C4-2B (cell line): ENCODE data around the gene MICU1.

Experiments
- H3K27ac ChIP-seq: fragments of 450-650 bp; 2 replicates; pipeline ENCODE4 v1.5.1; 2017
- CTCF ChIP-seq: fragments of 450-650 bp; conservative IDR thresholded peaks from 2 replicates; pipeline ENCODE4 v1.5.1; 2017; ENCODE audit warnings: mild to moderate bottlenecking
- ZFX ChIP-seq: fragments of 450-650 bp; IDR thresholded peaks from 2 replicates; pipeline ENCODE4 v1.6.1; 2017

MICU1 gene

GRCh38 chr10:72503694-72504438 is 122.0 kb downstream of the MICU1 start:
- no peak overlapping the region for H3K27ac ChIP-seq
- no peak for TF ChIP-seq CTCF
- TF ChIP-seq ZFX, result no peak

- H3K27ac ChIP-seq, result no peak overlapping the region
- TF ChIP-seq CTCF (no peak), ZFX (no peak)
Observed at GRCh38 chr10:72503241-72503640, 122.6 kb downstream of the MICU1 start.

- TF ChIP-seq CTCF (no peak), ZFX (no peak)
- H3K27ac ChIP-seq, result no peak overlapping the region
Observed at GRCh38 chr10:72502581-72502980, 123.3 kb downstream of the MICU1 start.

- TF ChIP-seq CTCF (no peak), ZFX (no peak)
- H3K27ac ChIP-seq, result no peak overlapping the region
Observed at GRCh38 chr10:72499701-72500100, 126.2 kb downstream of the MICU1 start.

GRCh38 chr10:72490951-72491350 is 134.9 kb downstream of the MICU1 start:
- H3K27ac ChIP-seq, result no peak overlapping the region
- TF ChIP-seq CTCF, result no peak
- no peak for TF ChIP-seq ZFX

GRCh38 chr10:72487521-72487920 is 138.4 kb downstream of the MICU1 start:
- H3K27ac ChIP-seq, result no peak overlapping the region
- no peak for TF ChIP-seq ZFX
- no peak for TF ChIP-seq CTCF

GRCh38 chr10:72487116-72487515 is 138.8 kb downstream of the MICU1 start:
- H3K27ac ChIP-seq, result no peak overlapping the region
- no peak for TF ChIP-seq CTCF
- TF ChIP-seq ZFX, result no peak
